GM23338 (cell line): Measurements from ENCODE around the gene SCN3B. TPM values are rescaled to one million over a fixed set of nuclear protein-coding genes. Genes with fewer than 3 reads are reported as not detected.
"Not testable (repeated sequence)": the region's sequence is repeated elsewhere in the genome, so short reads cannot be mapped to it uniquely, and the experiment has no call there.

Experiments used
- ATAC-seq: fragments of 200-7000 bp; cut with Tn5 transposase; 3 replicates; pipeline ENCODE4 v1.9.1; 2020
- DNase-seq: peaks from one replicate; pipeline ENCODE4 v3.0.0-alpha.2; 2015; ENCODE audit warnings: low spot score
- H2AFZ ChIP-seq: fragments of 200-600 bp; sonication (generic); 2 replicates; pipeline ENCODE4 v1.8.0; 2016; ENCODE audit warnings: antibody characterized with exemption, mild to moderate bottlenecking, moderate library complexity
- H3F3A ChIP-seq: fragments of 200-600 bp; sonication (generic); replicated peaks from 2 replicates; pipeline ENCODE4 v1.8.0; 2017; ENCODE audit warnings: antibody characterized with exemption, mixed run types, low read depth
- H3K27ac ChIP-seq: fragments of 200-600 bp; sonication (generic); 2 replicates; pipeline ENCODE4 v1.6.1; 2016; ENCODE audit warnings: low read depth
- H3K27me3 ChIP-seq: fragments of 200-600 bp; sonication (generic); 2 replicates; pipeline ENCODE4 v1.8.0; 2016; ENCODE audit warnings: mild to moderate bottlenecking, mixed run types, moderate library complexity; ENCODE audit not compliant: insufficient read depth
- H3K36me3 ChIP-seq: fragments of 200-600 bp; sonication (generic); 2 replicates; pipeline ENCODE4 v1.8.0; 2016; ENCODE audit warnings: mild to moderate bottlenecking; ENCODE audit not compliant: insufficient read depth
- H3K4me1 ChIP-seq: fragments of 200-600 bp; sonication (generic); 2 replicates; pipeline ENCODE4 v1.8.0; 2016; ENCODE audit warnings: mild to moderate bottlenecking, moderate library complexity; ENCODE audit not compliant: insufficient read depth
- H3K4me2 ChIP-seq: fragments of 200-600 bp; sonication (generic); 2 replicates; pipeline ENCODE4 v1.7.1; 2017; ENCODE audit warnings: mixed run types
- H3K4me3 ChIP-seq: fragments of 200-600 bp; sonication (generic); 2 replicates; pipeline ENCODE4 v1.6.1; 2016; ENCODE audit warnings: mixed run types
- H3K79me2 ChIP-seq: fragments of 200-600 bp; sonication (generic); replicated peaks from 2 replicates; pipeline ENCODE4 v1.8.0; 2017; ENCODE audit warnings: mild to moderate bottlenecking; ENCODE audit not compliant: insufficient read depth
- H3K9me2 ChIP-seq: fragments of 200-600 bp; sonication (generic); 2 replicates; pipeline ENCODE4 v1.8.0; 2017; ENCODE audit not compliant: insufficient read depth
- H4K20me1 ChIP-seq: fragments of 200-600 bp; sonication (generic); replicated peaks from 2 replicates; pipeline ENCODE4 v1.8.0; 2017; ENCODE audit warnings: mild to moderate bottlenecking; ENCODE audit not compliant: insufficient read depth
- H3K27ac Mint-ChIP-seq: 2 replicates; pipeline ENCODE4 v1.8.0; 2020; ENCODE audit warnings: inconsistent platforms, mild to moderate bottlenecking, moderate library complexity, mixed read lengths
- H3K27me3 Mint-ChIP-seq: 3 replicates; pipeline ENCODE4 v1.8.0; 2022; ENCODE audit warnings: low read depth, mild to moderate bottlenecking, moderate library complexity, mixed read lengths, inconsistent platforms; ENCODE audit not compliant: insufficient read depth, poor library complexity
- H3K36me3 Mint-ChIP-seq: 3 replicates; pipeline ENCODE4 v1.8.0; 2021; ENCODE audit warnings: low read depth, mild to moderate bottlenecking, inconsistent platforms, moderate library complexity, mixed read lengths
- H3K4me1 Mint-ChIP-seq: 3 replicates; pipeline ENCODE4 v1.8.0; 2020; ENCODE audit warnings: mild to moderate bottlenecking, inconsistent platforms, mixed read lengths
- H3K4me3 Mint-ChIP-seq: 3 replicates; pipeline ENCODE4 v1.8.0; 2021; ENCODE audit warnings: moderate library complexity, mild to moderate bottlenecking, inconsistent platforms, mixed read lengths
- H3K9me3 Mint-ChIP-seq: 3 replicates; pipeline ENCODE4 v1.8.0; 2020; ENCODE audit warnings: moderate library complexity, mild to moderate bottlenecking, inconsistent platforms, mixed read lengths
- CREB1 ChIP-seq: fragments of 250-450 bp; sonication (Bioruptor Pico); IDR thresholded peaks from 2 replicates; pipeline ENCODE4 v1.5.0; 2020; ENCODE audit warnings: low read depth, mild to moderate bottlenecking, moderate library complexity
- CTCF ChIP-seq, 2 experiments: fragments of 200-600 bp in 1 of 2; sonication (generic) in 1 of 2; conservative IDR thresholded peaks; 2 replicates each; pipeline versions ENCODE4 v1.5.1 to v1.6.1; 2016 to 2017; ENCODE audit warnings: antibody characterized with exemption in 2 of 2, low read depth in 2 of 2, mild to moderate bottlenecking in 2 of 2, moderate library complexity in 1 of 2
- ETS1 ChIP-seq: IDR thresholded peaks from 2 replicates; pipeline ENCODE4 v1.6.1; 2016; ENCODE audit warnings: antibody characterized with exemption
- JUNB ChIP-seq: IDR thresholded peaks from one replicate; pipeline ENCODE4 v1.6.1; 2016; ENCODE audit warnings: antibody characterized with exemption; ENCODE audit not compliant: unreplicated experiment
- NANOG ChIP-seq: IDR thresholded peaks from 2 replicates; pipeline ENCODE4 v1.6.1; 2016; ENCODE audit warnings: antibody characterized with exemption, borderline replicate concordance
- POLR2AphosphoS5 ChIP-seq: IDR thresholded peaks from 2 replicates; pipeline ENCODE4 v1.6.1; 2016; ENCODE audit warnings: antibody characterized with exemption, low read depth
- REST ChIP-seq: IDR thresholded peaks from one replicate; pipeline ENCODE4 v1.6.1; 2018; ENCODE audit warnings: antibody characterized with exemption; ENCODE audit not compliant: unreplicated experiment
- STAT1 ChIP-seq: IDR thresholded peaks from one replicate; pipeline ENCODE4 v1.6.1; 2016; ENCODE audit warnings: antibody characterized with exemption; ENCODE audit not compliant: unreplicated experiment
- ZNF331 ChIP-seq: fragments of 250-450 bp; sonication (Bioruptor Pico); IDR thresholded peaks from 2 replicates; pipeline ENCODE4 v1.5.0; 2020; ENCODE audit warnings: low read depth, mild to moderate bottlenecking, moderate library complexity
- polyA plus RNA-seq: library from polyadenylated mRNA; unstranded; fragments of >200 nt; fragmentation: Nextera tagmentation; extraction: Ambion mirVana; gene quantifications from 2 replicates; pipeline ENCODE4 v1.2.1, GENCODE V29; 2016
- total RNA-seq: library from RNA; depleted of rRNA; stranded (reverse); fragments of >200 nt; shearing (Covaris generic); gene quantifications from 2 replicates; pipeline ENCODE4 v1.2.3, GENCODE V29; 2014

Gene SCN3B
- total and polyA plus RNA-seq, 2 experiments from 2014 or later: 0.74 to 1.7 TPM

GRCh38 chr11:123665306-123665705 lies 10.9 kb upstream of the SCN3B start (continued):
- TF ChIP-seq ZNF331 (CRISPR knock-in tag) (no peak), CTCF (conservative IDR thresholded peaks at IDR 0.05; ENCODE audit: low read depth in 2 of 2) (no peak), ETS1 (no peak), CREB1 (no peak), NANOG (no peak), JUNB (no peak)

- ATAC-seq: not testable (repeated sequence)
These were observed 5.5 kb upstream of the SCN3B start for GRCh38 chr11:123659965-123660364.

GRCh38 chr11:123659311-123659710 lies 4.9 kb upstream of the SCN3B start:
- DNase-seq (no peak), ATAC-seq (no peak)
- no peaks in the 10 kb centered on the region; the same call in 1 of the 2 replicates for H4K20me1 ChIP-seq
- H3K27ac ChIP-seq: no peak overlapping the region
- Mint-ChIP-seq H3K9me3 (peaks cover 10% of the 10 kb centered on the region), H3K36me3 (no peaks in the 10 kb centered on the region), H3K27ac (no peak overlapping the region), H3K4me3 (no peak overlapping the region), H3K27me3 (peaks cover 13% of the 10 kb centered on the region), H3K4me1 (peaks cover 8% of the 10 kb centered on the region)
- no peak overlapping the region for H3K4me2 ChIP-seq
- peaks cover 5% of the 10 kb centered on the region; the same call in 1 of the 2 replicates for H3K4me1 ChIP-seq
- H3K36me3 ChIP-seq: no peaks in the 10 kb centered on the region
- no peaks in the 10 kb centered on the region for H3F3A ChIP-seq
- peaks cover 17% of the 10 kb centered on the region for H3K27me3 ChIP-seq
- no peaks in the 10 kb centered on the region for H3K79me2 ChIP-seq
- H3K4me3 ChIP-seq: no peak overlapping the region
- no peak overlapping the region for H2AFZ ChIP-seq
- no peaks in the 10 kb centered on the region for H3K9me2 ChIP-seq
- no peak for TF ChIP-seq CTCF (conservative IDR thresholded peaks at IDR 0.05; ENCODE audit: low read depth in 2 of 2)
- no peak for TF ChIP-seq REST
- no peak for TF ChIP-seq STAT1
- no peak for TF ChIP-seq ETS1
- TF ChIP-seq ZNF331 (CRISPR knock-in tag): no peak
- no peak for TF ChIP-seq POLR2AphosphoS5
- TF ChIP-seq NANOG: no peak
- TF ChIP-seq JUNB: no peak

More at GRCh38 chr11:123659965-123660364, 5.5 kb upstream of the SCN3B start:
- H3K4me1 ChIP-seq, H3K4me2 ChIP-seq, H3K27me3 Mint-ChIP-seq, H3K9me3 Mint-ChIP-seq, H3K4me1 Mint-ChIP-seq, H3K79me2 ChIP-seq, H3K27ac ChIP-seq, H3K36me3 Mint-ChIP-seq, H3K9me2 ChIP-seq, H3K36me3 ChIP-seq, H4K20me1 ChIP-seq, H3K4me3 Mint-ChIP-seq, H3F3A ChIP-seq, H3K27ac Mint-ChIP-seq, DNase-seq, H3K4me3 ChIP-seq: not testable (repeated sequence)
- H3K27me3 ChIP-seq: peaks cover 14% of the 10 kb centered on the region
- peak overlapping the region; percentile 12; the same call in 1 of the 2 replicates for H2AFZ ChIP-seq
